Measurements from ENCODE around the gene ZNF117.
"Not testable (repeated sequence)": the region's sequence is repeated elsewhere in the genome, so short reads cannot be mapped to it uniquely, and the experiment has no call there.

- not testable (repeated sequence) for TF ChIP-seq EP300, POLR2A (IDR thresholded peaks at IDR 0.05)
Observed at GRCh38 chr7:64940021-64940420, 50.8 kb downstream of the ZNF117 start.
